Measurements from ENCODE around the gene BLOC1S4.

BLOC1S4 gene

GRCh38 chr4:6746721-6747293 lies 30.8 kb downstream of the BLOC1S4 start:
- no peak for TF ChIP-seq CTCF (conservative IDR thresholded peaks at IDR 0.05; ENCODE audit: low read depth, low read length)
- H3K4me3 ChIP-seq (ENCODE audit: low read length) = no peak overlapping the region
- DNase-seq (ENCODE audit: low read depth) = peak; percentile 25

- no peak for DNase-seq (ENCODE audit: low read depth)
- H3K4me3 ChIP-seq (ENCODE audit: low read length) = no peak overlapping the region
- no peak for TF ChIP-seq CTCF (conservative IDR thresholded peaks at IDR 0.05; ENCODE audit: low read depth, low read length)
These were observed 31.5 kb downstream of the BLOC1S4 start for GRCh38 chr4:6747294-6748051.

- no peak overlapping the region for H3K4me3 ChIP-seq (ENCODE audit: low read length)
- no peak for TF ChIP-seq CTCF (conservative IDR thresholded peaks at IDR 0.05; ENCODE audit: low read depth, low read length)
- no peak for DNase-seq (ENCODE audit: low read depth)
These were observed 32.3 kb downstream of the BLOC1S4 start for GRCh38 chr4:6748286-6748685.

GRCh38 chr4:6749340-6750171 lies 33.6 kb downstream of the BLOC1S4 start:
- DNase-seq (ENCODE audit: low read depth) = no peak
- no peak for TF ChIP-seq CTCF (conservative IDR thresholded peaks at IDR 0.05; ENCODE audit: low read depth, low read length)
- H3K4me3 ChIP-seq (ENCODE audit: low read length) = no peak overlapping the region

- H3K4me3 ChIP-seq (ENCODE audit: low read length) = no peak overlapping the region
- TF ChIP-seq CTCF (conservative IDR thresholded peaks at IDR 0.05; ENCODE audit: low read depth, low read length) = no peak
- DNase-seq (ENCODE audit: low read depth) = no peak
These were observed 34.6 kb downstream of the BLOC1S4 start for GRCh38 chr4:6750286-6751221.

GRCh38 chr4:6751611-6752485 lies 35.9 kb downstream of the BLOC1S4 start:
- TF ChIP-seq CTCF (conservative IDR thresholded peaks at IDR 0.05; ENCODE audit: low read depth, low read length) = no peak
- no peak overlapping the region for H3K4me3 ChIP-seq (ENCODE audit: low read length)

More at GRCh38 chr4:6751611-6752485, 35.9 kb downstream of the BLOC1S4 start:
- no peak for DNase-seq (ENCODE audit: low read depth)

Data from retinal pigment epithelial cell (primary cell).